H1 (cell line): ENCODE measurements around the gene GUCA2B.

Experiments
- CREB1 ChIP-seq: IDR thresholded peaks from 2 replicates; pipeline ENCODE4 v1.6.1; 2012; ENCODE audit warnings: inconsistent platforms
- CTCF ChIP-seq, 3 experiments: IDR thresholded peaks; 1 replicate in 2 of 3; 2 replicates in 1 of 3; pipeline versions ENCODE4 v1.5.1 to v1.6.1; 2011; ENCODE audit warnings: low read length in 3 of 3, mild to moderate bottlenecking in 3 of 3, inconsistent platforms in 2 of 3, low read depth in 1 of 3, moderate library complexity in 1 of 3; ENCODE audit not compliant: insufficient read depth in 1 of 3; ENCODE audit errors: control extremely low read depth in 1 of 3
- E2F6 ChIP-seq: IDR thresholded peaks from 2 replicates; pipeline ENCODE4 v1.6.1; 2012; ENCODE audit warnings: inconsistent platforms
- EZH2 ChIP-seq: fragments of 200-600 bp; sonication (generic); IDR thresholded peaks from 2 replicates; pipeline ENCODE4 v1.7.1; 2012; ENCODE audit warnings: low read depth, mild to moderate bottlenecking, moderate library complexity, low read length, inconsistent platforms; ENCODE audit not compliant: severe bottlenecking
- POLR2A ChIP-seq, 2 experiments: IDR thresholded peaks; 1 replicate in 1 of 2; 2 replicates in 1 of 2; pipeline ENCODE4 v1.6.1; 2011; ENCODE audit warnings: low read depth in 2 of 2, low read length in 2 of 2, mild to moderate bottlenecking in 2 of 2; ENCODE audit errors: control extremely low read depth in 1 of 2
- POLR2AphosphoS5 ChIP-seq: IDR thresholded peaks from 2 replicates; pipeline ENCODE4 v1.6.1; 2011; ENCODE audit warnings: low read depth, low read length
- SIN3A ChIP-seq, 2 experiments: IDR thresholded peaks in 1 of 2; conservative IDR thresholded peaks in 1 of 2; 2 replicates each; pipeline ENCODE4 v1.6.1; 2011 to 2012; ENCODE audit warnings: low read length in 2 of 2, improper control_type of control experiment in 1 of 2, low read depth in 1 of 2, mild to moderate bottlenecking in 1 of 2
- TAF1 ChIP-seq: IDR thresholded peaks from 2 replicates; pipeline ENCODE4 v1.6.1; 2011; ENCODE audit warnings: mild to moderate bottlenecking, low read depth, low read length
- TCF12 ChIP-seq: IDR thresholded peaks from 2 replicates; pipeline ENCODE4 v1.6.1; 2011; ENCODE audit warnings: low read depth, mild to moderate bottlenecking, low read length

- no peak for TF ChIP-seq CTCF (IDR thresholded peaks at IDR 0.05; ENCODE audit: control extremely low read depth in 1 of 3, insufficient read depth in 1 of 3, low read depth in 1 of 3, low read length in 3 of 3)
- no peak for TF ChIP-seq POLR2A (IDR thresholded peaks at IDR 0.05; ENCODE audit: control extremely low read depth in 1 of 2, low read depth in 2 of 2, low read length in 2 of 2)
- TF ChIP-seq TCF12: no peak
- no peak for TF ChIP-seq CREB1
- no peak for TF ChIP-seq EZH2
- no peak for TF ChIP-seq TAF1
- TF ChIP-seq E2F6: no peak
- no peak for TF ChIP-seq POLR2AphosphoS5
- TF ChIP-seq SIN3A (conservative IDR thresholded peaks at IDR 0.05 in 1 of 2, IDR thresholded peaks at IDR 0.05 in 1 of 2; ENCODE audit: low read depth in 1 of 2, low read length in 2 of 2): no peak
These were observed 38.9 kb downstream of the GUCA2B start for GRCh38 chr1:42192106-42192505.
